Activated naive CD8-positive, alpha-beta T cell (primary cell): ENCODE results near the gene PRKCZ.

Source experiments
- H3K27ac Mint-ChIP-seq: one replicate; pipeline ENCODE4 v1.8.0; 2021; ENCODE audit warnings: mixed read lengths
- H3K27me3 Mint-ChIP-seq: one replicate; pipeline ENCODE4 v1.8.0; 2021; ENCODE audit warnings: mixed read lengths
- H3K36me3 Mint-ChIP-seq: one replicate; pipeline ENCODE4 v1.8.0; 2021; ENCODE audit warnings: mixed read lengths
- H3K4me1 Mint-ChIP-seq: one replicate; pipeline ENCODE4 v1.8.0; 2021; ENCODE audit warnings: low read depth, mixed read lengths
- H3K4me3 Mint-ChIP-seq: one replicate; pipeline ENCODE4 v1.8.0; 2021; ENCODE audit warnings: mild to moderate bottlenecking, mixed read lengths
- H3K9me3 Mint-ChIP-seq: one replicate; pipeline ENCODE4 v1.8.0; 2021; ENCODE audit warnings: low read depth, mixed read lengths

PRKCZ gene

DNA sequence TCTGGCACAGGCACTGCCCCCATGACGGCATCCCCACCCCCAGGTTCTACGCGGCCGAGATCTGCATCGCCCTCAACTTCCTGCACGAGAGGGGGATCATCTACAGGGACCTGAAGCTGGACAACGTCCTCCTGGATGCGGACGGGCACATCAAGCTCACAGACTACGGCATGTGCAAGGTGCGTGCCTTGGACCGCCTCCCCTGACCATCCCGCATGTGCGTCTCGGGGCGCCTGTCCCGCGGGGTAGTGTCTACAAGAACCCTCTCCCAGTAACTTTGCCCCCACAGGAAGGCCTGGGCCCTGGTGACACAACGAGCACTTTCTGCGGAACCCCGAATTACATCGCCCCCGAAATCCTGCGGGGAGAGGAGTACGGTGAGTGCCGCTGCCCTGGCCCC, 121.8 kb downstream of the PRKCZ start:
- Mint-ChIP-seq H3K36me3 (no peaks in the 10 kb centered on the region), H3K4me1 (peaks cover 2% of the 10 kb centered on the region), H3K27ac (no peak overlapping the region), H3K9me3 (no peaks in the 10 kb centered on the region), H3K4me3 (no peak overlapping the region), H3K27me3 (no peaks in the 10 kb centered on the region)

- Mint-ChIP-seq H3K27ac (no peak overlapping the region), H3K4me3 (no peak overlapping the region), H3K4me1 (peaks cover 2% of the 10 kb centered on the region), H3K36me3 (no peaks in the 10 kb centered on the region), H3K27me3 (no peaks in the 10 kb centered on the region), H3K9me3 (no peaks in the 10 kb centered on the region)
These were observed 122.4 kb downstream of the PRKCZ start for GRCh38 chr1:2172551-2173146.

DNA sequence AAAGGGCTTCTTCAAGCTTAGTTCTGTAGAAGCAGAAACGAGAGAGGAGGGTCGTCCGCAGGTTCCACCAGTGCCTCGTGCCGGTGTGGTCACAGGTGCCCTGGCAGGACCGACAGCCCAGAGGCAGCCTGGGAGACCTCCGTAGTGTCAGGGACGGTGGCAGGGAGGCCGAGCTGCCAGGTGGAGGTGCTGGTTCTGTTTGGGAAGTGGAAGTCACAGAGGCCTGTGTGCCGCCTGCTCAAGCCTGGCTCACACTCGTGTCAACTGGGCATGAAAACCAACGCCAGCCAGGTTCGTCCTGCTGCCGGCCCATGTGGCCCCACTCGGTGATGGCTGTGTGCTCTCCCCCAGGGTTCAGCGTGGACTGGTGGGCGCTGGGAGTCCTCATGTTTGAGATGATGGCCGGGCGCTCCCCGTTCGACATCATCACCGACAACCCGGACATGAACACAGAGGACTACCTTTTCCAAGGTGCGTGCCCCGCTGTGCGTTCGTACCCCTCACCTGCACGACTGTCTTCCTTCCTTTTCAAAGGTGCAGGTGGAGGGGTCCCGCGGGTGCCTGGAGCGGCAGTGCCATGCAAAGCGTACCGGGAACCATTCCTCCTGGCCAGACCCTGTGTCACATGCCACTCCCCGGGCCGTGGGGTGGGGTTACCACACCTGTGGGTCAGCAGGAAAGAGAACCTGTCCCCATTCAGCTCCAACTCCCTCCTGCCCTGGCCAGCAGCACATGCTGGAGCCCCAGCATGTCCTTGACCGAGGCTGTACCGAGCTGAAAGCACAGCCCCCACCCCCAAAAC, 123.5 kb downstream of the PRKCZ start:
- Mint-ChIP-seq H3K36me3 (no peaks in the 10 kb centered on the region), H3K27ac (no peak overlapping the region), H3K4me1 (peaks cover 2% of the 10 kb centered on the region), H3K27me3 (no peaks in the 10 kb centered on the region), H3K4me3 (no peak overlapping the region), H3K9me3 (no peaks in the 10 kb centered on the region)

- Mint-ChIP-seq H3K27ac (no peak overlapping the region), H3K4me3 (peak overlapping the region; percentile 41), H3K36me3 (no peaks in the 10 kb centered on the region), H3K27me3 (no peaks in the 10 kb centered on the region), H3K4me1 (peaks cover 2% of the 10 kb centered on the region), H3K9me3 (no peaks in the 10 kb centered on the region)
These were observed 124.3 kb downstream of the PRKCZ start for GRCh38 chr1:2174348-2175054.

DNA sequence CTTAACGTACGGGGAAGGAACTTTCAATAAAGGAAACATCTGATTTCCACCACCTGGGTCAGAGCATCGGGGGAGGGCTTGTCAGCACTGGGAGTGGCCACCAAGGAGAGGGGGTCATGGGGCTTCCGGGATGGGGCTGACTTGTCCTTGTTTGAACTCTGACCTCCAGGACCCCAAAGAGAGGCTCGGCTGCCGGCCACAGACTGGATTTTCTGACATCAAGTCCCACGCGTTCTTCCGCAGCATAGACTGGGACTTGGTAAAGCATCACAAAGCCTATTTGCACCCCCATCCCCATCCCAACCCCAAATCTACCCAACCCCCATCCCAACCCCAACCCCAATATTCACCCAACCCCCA, 124.8 kb downstream of the PRKCZ start:
- peak overlapping the region; percentile 41 for H3K4me3 Mint-ChIP-seq
- H3K9me3 Mint-ChIP-seq, result no peaks in the 10 kb centered on the region
- H3K27ac Mint-ChIP-seq, result no peak overlapping the region
- no peaks in the 10 kb centered on the region for H3K36me3 Mint-ChIP-seq
- no peaks in the 10 kb centered on the region for H3K27me3 Mint-ChIP-seq
- peaks cover 2% of the 10 kb centered on the region for H3K4me1 Mint-ChIP-seq

DNA sequence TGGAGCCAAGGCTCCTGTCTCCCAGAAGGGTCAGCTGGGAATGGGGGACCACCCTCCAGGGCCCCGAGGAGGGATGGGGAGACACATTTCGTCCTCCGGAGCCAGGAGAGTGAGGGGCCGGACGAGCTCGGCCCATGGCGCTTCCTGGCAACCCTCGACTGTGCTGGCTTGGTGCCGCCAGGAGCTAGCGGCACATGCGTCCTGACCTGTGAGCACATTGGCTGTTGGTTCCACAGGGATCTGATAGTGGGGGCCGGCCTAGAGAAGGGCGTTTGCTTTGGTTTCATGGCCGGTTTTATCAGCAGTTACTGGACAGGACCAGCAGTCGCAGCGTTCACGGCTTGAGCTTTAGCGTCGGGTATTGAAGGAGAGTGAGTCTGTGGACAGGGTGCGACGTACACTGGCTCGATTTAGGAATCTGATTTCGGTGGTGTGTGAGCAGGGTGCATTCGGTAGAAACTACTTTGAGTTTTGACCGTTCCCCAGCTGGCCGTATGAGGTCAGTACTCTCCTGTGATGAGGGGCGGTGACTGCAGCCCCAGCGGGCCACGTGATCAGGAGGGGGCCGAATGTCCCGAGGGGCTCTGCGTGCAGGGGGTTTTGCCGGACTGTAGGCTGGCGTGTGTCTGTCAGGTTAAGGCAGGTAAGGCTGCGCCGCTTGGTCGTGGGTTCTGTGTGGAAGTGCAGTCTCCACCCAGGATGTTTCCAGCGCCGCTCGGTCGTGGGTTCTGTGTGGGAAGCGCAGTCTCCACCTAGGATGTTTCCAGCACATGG, 125.7 kb downstream of the PRKCZ start:
- Mint-ChIP-seq H3K9me3 (no peaks in the 10 kb centered on the region), H3K4me3 (no peak overlapping the region), H3K27me3 (no peaks in the 10 kb centered on the region), H3K27ac (no peak overlapping the region), H3K4me1 (peaks cover 2% of the 10 kb centered on the region), H3K36me3 (no peaks in the 10 kb centered on the region)

DNA sequence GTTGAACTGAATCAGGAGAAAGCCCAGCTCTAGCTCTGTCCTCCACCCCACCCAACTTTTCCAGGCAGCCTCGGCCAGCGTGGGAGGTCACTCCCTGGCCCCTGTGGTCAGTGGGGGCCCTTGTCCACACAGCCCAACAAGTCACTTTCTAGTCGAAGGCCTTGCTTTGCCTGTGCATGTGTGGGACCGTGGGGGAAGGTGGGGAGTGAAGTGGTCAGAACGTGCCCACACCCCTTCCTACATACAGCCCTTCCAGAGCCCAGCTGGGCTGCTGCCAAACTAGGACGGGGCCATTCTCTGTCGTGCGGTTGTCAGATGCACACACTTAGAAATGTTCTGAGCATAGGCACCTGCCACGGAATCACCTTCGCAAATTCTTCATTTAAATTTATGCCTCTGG, 126.4 kb downstream of the PRKCZ start:
- Mint-ChIP-seq H3K27ac (no peak overlapping the region), H3K9me3 (no peaks in the 10 kb centered on the region), H3K4me1 (peaks cover 2% of the 10 kb centered on the region), H3K36me3 (no peaks in the 10 kb centered on the region), H3K27me3 (no peaks in the 10 kb centered on the region), H3K4me3 (no peak overlapping the region)

GRCh38 chr1:2177541-2177940, 127.3 kb downstream of the PRKCZ start:
- Mint-ChIP-seq H3K27ac (no peak overlapping the region), H3K9me3 (no peaks in the 10 kb centered on the region), H3K4me3 (no peak overlapping the region), H3K4me1 (peaks cover 2% of the 10 kb centered on the region), H3K27me3 (no peaks in the 10 kb centered on the region), H3K36me3 (no peaks in the 10 kb centered on the region)

DNA sequence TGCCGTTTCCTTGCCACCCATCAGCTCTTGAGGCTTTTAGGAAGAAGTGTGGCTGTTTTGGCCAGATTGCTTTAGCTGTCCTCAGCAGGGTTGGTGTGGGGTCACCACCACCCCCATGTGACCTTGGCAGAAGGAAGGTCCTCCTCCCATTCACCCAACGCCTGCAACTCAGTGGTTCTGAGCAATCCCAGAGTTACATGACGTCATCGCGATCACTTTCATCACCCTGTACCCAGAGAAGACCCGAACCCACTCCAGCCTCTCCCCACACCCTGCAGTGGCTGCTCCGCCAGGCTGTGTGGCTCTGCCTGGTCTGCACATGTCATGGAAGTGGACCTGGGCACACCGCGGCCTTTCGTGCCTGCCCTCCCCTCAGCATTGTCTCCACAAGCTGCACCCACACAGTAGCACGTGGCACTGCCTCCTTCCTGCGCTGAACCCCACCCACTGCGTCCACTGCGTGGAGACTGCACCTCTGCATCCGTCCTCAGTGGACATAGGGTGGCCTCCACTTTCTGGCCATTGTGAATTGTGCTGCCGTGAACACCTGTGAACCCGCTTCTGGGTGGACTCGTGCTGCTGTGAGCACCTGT, 127.8 kb downstream of the PRKCZ start:
- Mint-ChIP-seq H3K4me1 (peaks cover 2% of the 10 kb centered on the region), H3K27ac (no peak overlapping the region), H3K4me3 (no peak overlapping the region)

DNA sequence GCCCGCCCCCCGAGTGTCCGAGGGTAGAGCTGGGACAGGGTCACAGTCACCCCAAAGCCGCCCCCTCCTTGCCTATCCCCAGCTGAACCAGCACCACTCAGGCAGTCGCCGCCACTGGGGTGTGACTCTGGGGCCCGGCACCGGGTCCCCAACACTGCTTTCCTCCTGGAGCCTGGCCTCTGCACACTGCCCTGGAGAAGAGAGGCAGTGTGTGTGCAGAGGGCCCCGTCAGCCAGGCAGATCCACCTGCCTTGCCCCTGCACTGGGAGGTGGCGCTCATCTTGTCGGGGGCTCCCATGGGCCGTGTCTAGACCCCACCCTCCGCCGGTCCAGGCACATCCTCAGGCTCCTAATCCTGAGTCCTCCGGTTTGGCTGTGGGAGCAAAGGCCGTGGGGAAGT, 128.7 kb downstream of the PRKCZ start:
- Mint-ChIP-seq H3K9me3 (no peaks in the 10 kb centered on the region), H3K4me1 (no peaks in the 10 kb centered on the region), H3K4me3 (no peak overlapping the region), H3K36me3 (no peaks in the 10 kb centered on the region), H3K27ac (no peak overlapping the region), H3K27me3 (no peaks in the 10 kb centered on the region)

More for the DNA sequence above, 127.8 kb downstream of the PRKCZ start:
- Mint-ChIP-seq H3K36me3 (no peaks in the 10 kb centered on the region), H3K27me3 (no peaks in the 10 kb centered on the region), H3K9me3 (no peaks in the 10 kb centered on the region)

DNA sequence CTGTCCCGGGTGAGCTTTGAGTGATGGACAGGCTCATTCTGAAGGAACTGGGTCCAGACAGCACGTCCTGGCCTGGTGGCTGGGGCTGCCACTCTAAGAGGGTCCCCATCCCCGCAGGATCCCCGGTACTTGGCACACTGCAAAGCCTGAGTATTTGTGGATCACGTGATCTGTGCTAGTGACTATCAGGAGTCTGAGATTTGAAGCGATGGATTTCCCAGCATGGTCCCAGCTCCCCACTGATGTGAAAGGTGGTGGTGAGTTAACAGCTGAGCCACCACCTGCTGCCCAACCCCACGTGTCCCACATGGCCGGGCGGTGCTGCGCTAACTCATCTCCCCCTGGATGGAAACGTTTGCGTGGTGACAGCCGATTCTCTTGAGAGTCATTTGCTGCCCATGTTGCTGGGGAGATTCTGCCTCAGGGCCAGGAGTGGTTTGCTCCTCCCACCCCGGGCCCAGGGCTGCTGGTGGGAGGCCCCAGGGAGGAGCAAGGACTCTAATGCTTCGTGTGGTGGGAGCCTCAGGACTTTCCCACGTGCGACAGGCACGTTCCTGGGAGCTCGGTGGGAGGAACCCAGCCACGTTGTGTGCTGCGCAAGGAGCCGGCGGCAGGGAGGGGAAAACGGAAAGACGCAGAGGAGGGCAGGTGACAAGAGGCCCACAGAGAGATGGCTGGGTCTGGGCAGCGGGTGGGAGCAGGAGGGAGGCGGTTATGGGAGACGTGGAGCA, 129.2 kb downstream of the PRKCZ start:
- H3K27ac Mint-ChIP-seq, result no peak overlapping the region
- H3K4me3 Mint-ChIP-seq, result no peak overlapping the region
- H3K27me3 Mint-ChIP-seq, result no peaks in the 10 kb centered on the region
- H3K4me1 Mint-ChIP-seq, result no peaks in the 10 kb centered on the region
- no peaks in the 10 kb centered on the region for H3K36me3 Mint-ChIP-seq
- H3K9me3 Mint-ChIP-seq, result no peaks in the 10 kb centered on the region

- no peak overlapping the region for H3K4me3 Mint-ChIP-seq
- H3K9me3 Mint-ChIP-seq, result no peaks in the 10 kb centered on the region
- peaks cover 2% of the 10 kb centered on the region for H3K36me3 Mint-ChIP-seq
- H3K27ac Mint-ChIP-seq, result no peak overlapping the region
- no peaks in the 10 kb centered on the region for H3K27me3 Mint-ChIP-seq
- H3K4me1 Mint-ChIP-seq, result no peaks in the 10 kb centered on the region
These were observed 130.4 kb downstream of the PRKCZ start for GRCh38 chr1:2180297-2181245.

DNA sequence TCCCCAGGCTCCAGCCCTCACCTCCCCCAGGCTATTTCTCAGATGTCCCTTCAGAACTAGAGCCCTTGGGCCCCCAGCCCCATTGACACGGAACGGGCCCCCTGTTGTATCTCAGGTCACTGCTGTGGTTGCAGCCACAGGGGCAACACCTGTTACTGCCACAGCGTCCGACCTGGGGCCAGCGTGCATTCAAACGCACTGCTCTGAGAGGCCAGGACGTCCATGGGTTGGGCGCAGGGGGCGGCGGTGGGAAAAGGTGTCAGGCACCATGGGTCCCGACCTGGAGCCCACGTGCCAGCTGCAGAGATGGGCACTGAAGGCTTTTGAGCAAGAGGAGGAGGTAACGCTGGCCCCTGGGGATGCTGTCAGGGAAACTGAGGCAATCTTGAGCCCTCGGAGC, 131.1 kb downstream of the PRKCZ start:
- no peaks in the 10 kb centered on the region for H3K4me1 Mint-ChIP-seq
- H3K4me3 Mint-ChIP-seq, result no peak overlapping the region
- H3K27ac Mint-ChIP-seq, result no peak overlapping the region
- H3K9me3 Mint-ChIP-seq, result no peaks in the 10 kb centered on the region
- peaks cover 2% of the 10 kb centered on the region for H3K36me3 Mint-ChIP-seq
- no peaks in the 10 kb centered on the region for H3K27me3 Mint-ChIP-seq
